ENCODE results near the gene ERFE.
"Not testable (repeated sequence)": the region's sequence is repeated elsewhere in the genome, so short reads cannot be mapped to it uniquely, and the experiment has no call there.

ERFE gene

DNA sequence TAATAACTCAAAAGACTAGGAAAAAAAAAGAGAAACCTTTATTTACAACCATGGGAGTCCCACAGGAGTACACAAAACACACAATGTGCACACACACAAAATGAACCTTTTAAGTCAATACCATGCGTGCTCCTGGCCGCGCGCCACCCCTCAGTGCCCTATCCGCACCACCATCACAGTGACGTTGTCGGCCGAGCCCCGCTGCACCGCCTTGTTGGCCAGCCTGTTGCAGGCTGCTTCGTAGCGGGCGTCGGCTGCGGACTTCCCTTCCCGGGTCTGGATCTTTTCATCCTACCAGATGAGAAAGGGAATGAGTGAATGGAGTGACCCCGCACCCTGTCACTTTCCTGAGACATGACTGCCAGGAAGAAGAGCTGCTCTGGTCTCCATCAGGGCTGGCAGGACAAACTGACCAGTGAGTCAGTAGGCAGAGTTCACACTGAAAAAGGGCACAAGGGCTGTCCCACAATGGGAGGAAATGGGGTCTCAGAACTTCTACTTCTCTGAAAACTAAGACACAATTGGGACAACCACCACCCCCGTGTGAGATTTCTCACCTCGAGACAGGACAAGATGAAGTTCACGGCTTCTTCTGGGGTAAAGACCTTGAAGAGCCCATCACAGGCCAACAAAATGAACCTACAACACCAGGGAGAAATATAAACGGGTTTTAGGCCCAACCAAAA is 11.8 kb downstream of the ERFE start:
- no peak for DNase-seq

GRCh38 chr2:238171072-238171431 is 12.3 kb downstream of the ERFE start:
- not testable (repeated sequence) for DNase-seq

- no peak for DNase-seq
These were observed 12.9 kb downstream of the ERFE start for GRCh38 chr2:238171575-238172187.

DNA sequence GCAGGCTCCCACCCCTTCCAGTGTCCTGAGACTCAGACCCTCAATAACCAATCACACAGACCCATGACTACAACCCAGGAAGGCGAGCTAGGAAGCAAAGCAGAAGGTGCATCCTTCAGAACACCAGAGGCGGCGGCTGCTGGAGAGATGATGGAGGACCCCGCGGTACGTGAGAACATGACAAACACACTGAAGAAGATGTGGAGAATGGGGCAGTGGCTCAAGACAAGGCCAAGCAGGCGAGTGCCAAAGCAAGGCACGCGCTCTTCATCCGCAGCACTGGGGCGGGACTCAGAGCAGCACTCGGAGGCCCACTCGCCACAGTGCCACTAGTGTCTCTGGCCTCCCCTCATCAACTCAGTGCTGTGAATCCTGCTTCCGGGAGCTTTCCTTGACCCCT is 13.7 kb downstream of the ERFE start:
- no peak for DNase-seq

DNA sequence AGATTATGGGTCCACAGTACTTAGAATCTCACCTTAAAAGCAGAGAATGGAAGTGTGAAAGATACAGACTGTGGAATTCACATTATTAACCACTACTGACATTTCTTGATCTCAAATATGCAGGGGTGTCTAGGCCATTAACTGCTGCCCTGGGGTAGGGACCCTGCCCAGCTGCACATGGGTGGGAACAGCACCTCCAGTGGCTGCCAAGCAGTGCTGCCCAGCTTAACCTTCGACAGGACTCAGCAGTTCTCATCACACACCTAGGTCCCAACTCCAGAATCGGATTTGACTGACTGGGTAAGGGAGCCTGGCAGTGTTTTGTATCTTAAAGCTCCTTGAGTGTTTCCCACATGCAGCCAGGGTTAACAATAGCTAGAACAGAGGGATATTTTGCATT is 14.9 kb downstream of the ERFE start:
- DNase-seq, result no peak

DNA sequence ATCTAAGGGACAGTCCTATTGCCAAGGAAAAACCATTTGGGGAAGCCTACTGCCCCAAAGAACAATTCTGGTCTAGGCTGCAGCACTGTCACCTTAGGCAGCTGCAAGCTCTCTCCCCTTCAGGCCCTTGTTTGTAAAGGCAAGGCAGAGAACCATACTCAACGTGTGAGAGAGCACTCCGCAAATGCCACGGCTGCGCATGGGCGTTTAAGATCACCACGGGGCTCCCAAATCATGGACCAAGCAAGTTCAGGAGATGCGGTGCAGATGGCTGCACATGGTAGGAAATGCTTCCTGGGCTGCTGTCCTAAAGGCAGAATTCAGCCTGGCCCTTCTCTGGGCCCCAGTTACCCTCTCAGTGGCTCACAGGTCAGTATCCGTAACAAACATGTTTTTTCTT is 15.5 kb downstream of the ERFE start:
- no peak for DNase-seq

- no peak for DNase-seq
These were observed 15.9 kb downstream of the ERFE start for GRCh38 chr2:238174701-238175100.

DNA sequence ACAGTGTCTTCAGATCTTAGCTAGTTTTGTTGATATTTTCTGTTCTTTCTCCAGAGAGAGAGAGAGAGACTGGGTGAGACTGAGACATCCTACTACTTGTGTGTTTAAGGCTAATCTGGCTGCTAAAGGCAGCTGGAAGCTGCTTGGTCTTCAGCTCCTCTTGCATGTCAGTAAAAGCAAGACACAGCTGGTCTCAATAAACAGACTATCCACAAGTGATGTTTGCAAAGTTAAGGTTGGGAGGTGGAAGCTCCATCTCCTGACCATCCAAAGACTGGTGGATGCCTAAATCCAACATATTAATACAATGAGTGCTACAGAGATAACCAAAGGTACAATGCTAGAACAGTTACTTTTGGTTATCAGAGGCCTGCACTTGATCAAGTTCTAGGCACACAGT is 17.8 kb downstream of the ERFE start:
- no peak for DNase-seq

GRCh38 chr2:238180554-238180953 is 21.8 kb downstream of the ERFE start:
- no peak for DNase-seq

GRCh38 chr2:238182362-238182761 is 23.6 kb downstream of the ERFE start:
- DNase-seq, result no peak

- no peak for DNase-seq
These were observed 25.1 kb downstream of the ERFE start for GRCh38 chr2:238183821-238184220.

- no peak for DNase-seq
These were observed 29.1 kb downstream of the ERFE start for GRCh38 chr2:238187618-238188548.

GRCh38 chr2:238190445-238190844 is 31.7 kb downstream of the ERFE start:
- DNase-seq, result no peak

GRCh38 chr2:238202326-238203093 is 43.7 kb downstream of the ERFE start:
- DNase-seq, result no peak

GRCh38 chr2:238203094-238203972 is 44.6 kb downstream of the ERFE start, which contains the start of gene ILKAP:
TSS of gene ILKAP (minus strand) at chr2:238203695. CDS start at chr2:238203553, 142 bp downstream.
- DNase-seq, result peak; percentile 54

GRCh38 chr2:238203973-238204683 is 45.4 kb downstream of the ERFE start:
- no peak for DNase-seq

DNA sequence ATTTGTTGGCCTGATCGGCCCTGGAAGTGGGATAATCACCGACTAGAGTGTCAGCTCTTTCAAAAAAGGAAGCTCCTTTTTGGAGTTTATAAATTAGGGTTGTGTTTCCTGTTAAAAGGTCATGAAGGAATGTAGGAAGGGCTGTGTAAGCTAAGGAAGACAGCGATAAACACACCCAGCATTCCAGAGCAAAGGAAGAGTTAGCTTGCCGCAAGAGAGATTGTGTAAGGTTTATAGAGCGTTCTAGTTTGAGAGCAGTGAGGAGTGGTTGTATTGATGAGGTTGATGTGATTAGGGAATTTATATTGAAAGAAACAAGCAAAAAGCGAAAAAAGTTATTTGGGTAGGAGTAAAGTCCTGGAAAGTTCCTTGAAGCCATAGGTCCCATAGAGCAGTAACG is 48.2 kb downstream of the ERFE start:
- DNase-seq, result no peak

DNA sequence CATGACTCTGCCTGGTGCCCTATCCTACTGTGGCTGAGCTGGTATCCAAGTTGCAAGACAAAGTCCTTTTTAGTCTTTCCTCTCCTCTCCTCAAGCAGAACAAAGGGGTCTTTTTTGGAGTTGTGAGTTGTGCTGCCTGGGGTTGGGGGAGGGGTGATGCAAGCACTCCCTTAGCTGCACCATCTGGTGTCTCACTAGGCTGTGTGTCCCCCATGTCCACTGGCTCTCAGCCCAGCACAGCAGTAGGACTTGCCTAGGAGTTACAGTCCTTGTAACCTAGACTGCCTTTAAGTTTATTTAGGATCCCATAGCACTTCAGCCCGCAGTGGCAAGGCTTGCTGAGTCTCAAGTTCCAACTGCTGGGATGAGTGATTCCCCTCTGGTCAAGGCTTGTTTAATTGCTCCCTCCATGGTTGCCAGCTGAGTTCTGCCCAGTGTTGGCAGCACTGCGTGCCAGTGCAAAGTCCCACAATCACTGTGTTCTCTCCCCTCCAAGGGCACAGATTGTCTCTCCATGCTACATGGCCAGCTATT is 57.9 kb downstream of the ERFE start:
- peak; percentile 73 for DNase-seq
